ENCODE results near the gene CHRNA3. TPM values are rescaled to one million over a fixed set of nuclear protein-coding genes. Genes with fewer than 3 reads are reported as not detected.
"Not testable (repeated sequence)": the region's sequence is repeated elsewhere in the genome, so short reads cannot be mapped to it uniquely, and the experiment has no call there.

The CHRNA3 gene
- total RNA-seq, 1 donor from 2014 or later, result 0.38 TPM

- no peaks in the 10 kb centered on the region for H3K36me3 Mint-ChIP-seq (ENCODE audit: unreplicated experiment)
- TF ChIP-seq CTCF (IDR thresholded peaks at IDR 0.05), result no peak
- DNase-seq (ENCODE audit: extremely low spot score, unreplicated experiment), result no peak
- H3K4me3 Mint-ChIP-seq (ENCODE audit: unreplicated experiment), result no peak overlapping the region
- no peak overlapping the region for H3K27ac Mint-ChIP-seq (ENCODE audit: unreplicated experiment)
- H3K9me3 Mint-ChIP-seq (ENCODE audit: unreplicated experiment), result no peaks in the 10 kb centered on the region
- peaks cover 10% of the 10 kb centered on the region for H3K4me1 Mint-ChIP-seq (ENCODE audit: unreplicated experiment)
- peaks cover 36% of the 10 kb centered on the region for H3K27me3 Mint-ChIP-seq (ENCODE audit: unreplicated experiment)
These were observed 56.1 kb downstream of the CHRNA3 start for GRCh38 chr15:78564743-78565096.

- no peak for TF ChIP-seq CTCF (IDR thresholded peaks at IDR 0.05)
- no peak overlapping the region for H3K27ac Mint-ChIP-seq (ENCODE audit: unreplicated experiment)
- H3K27me3 Mint-ChIP-seq (ENCODE audit: unreplicated experiment), result peaks cover 42% of the 10 kb centered on the region
- no peaks in the 10 kb centered on the region for H3K9me3 Mint-ChIP-seq (ENCODE audit: unreplicated experiment)
- no peaks in the 10 kb centered on the region for H3K36me3 Mint-ChIP-seq (ENCODE audit: unreplicated experiment)
- H3K4me3 Mint-ChIP-seq (ENCODE audit: unreplicated experiment), result no peak overlapping the region
- no peak for DNase-seq (ENCODE audit: extremely low spot score, unreplicated experiment)
- peaks cover 10% of the 10 kb centered on the region for H3K4me1 Mint-ChIP-seq (ENCODE audit: unreplicated experiment)
These were observed 57.7 kb downstream of the CHRNA3 start for GRCh38 chr15:78563092-78563491.

DNA sequence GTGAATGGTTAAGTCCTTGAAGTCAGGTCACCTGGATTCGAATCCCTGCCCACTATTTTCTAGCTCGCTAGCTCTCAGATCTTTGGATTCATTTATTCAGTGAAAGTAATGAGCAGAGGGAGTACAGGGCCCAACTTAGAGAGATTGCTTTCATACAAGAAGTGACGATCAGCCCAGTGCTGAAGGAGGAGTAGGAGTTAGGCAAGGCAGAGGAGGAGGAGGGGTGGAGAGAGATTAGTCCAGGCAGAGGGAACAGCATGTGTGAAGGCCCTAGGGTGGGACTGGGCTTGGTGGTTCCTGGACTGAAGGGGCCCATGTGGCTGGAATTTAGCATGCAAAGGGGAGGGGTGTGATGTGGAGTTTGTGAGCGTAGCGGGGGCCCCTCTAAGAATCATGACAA is 59.3 kb downstream of the CHRNA3 start:
- H3K4me1 Mint-ChIP-seq (ENCODE audit: unreplicated experiment), result peaks cover 8% of the 10 kb centered on the region
- H3K36me3 Mint-ChIP-seq (ENCODE audit: unreplicated experiment), result no peaks in the 10 kb centered on the region
- peaks cover 43% of the 10 kb centered on the region for H3K27me3 Mint-ChIP-seq (ENCODE audit: unreplicated experiment)
- no peaks in the 10 kb centered on the region for H3K9me3 Mint-ChIP-seq (ENCODE audit: unreplicated experiment)
- H3K27ac Mint-ChIP-seq (ENCODE audit: unreplicated experiment), result no peak overlapping the region
- no peak for DNase-seq (ENCODE audit: extremely low spot score, unreplicated experiment)
- H3K4me3 Mint-ChIP-seq (ENCODE audit: unreplicated experiment), result no peak overlapping the region
- no peak for TF ChIP-seq CTCF (IDR thresholded peaks at IDR 0.05)

DNA sequence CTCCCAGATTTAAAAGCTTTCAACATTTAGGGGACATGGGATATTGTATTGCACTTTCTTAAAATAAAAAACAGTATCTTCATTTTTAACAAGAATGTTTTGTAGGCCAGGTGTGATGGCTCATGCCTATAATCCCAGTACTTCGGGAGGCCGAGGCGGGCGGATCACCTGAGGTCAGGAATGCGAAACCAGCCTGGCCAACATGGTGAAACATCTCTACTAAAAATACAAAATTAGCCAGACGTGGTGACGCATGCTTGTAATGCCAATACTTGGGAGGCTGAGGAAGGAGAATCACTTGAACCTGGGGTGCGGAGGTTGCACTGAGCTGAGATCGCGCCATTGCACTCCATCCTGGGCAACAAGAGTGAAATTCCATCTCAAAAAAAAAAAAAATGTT is 60.6 kb downstream of the CHRNA3 start:
- not testable (repeated sequence) for H3K4me3 Mint-ChIP-seq (ENCODE audit: unreplicated experiment); H3K4me1 Mint-ChIP-seq (ENCODE audit: unreplicated experiment); H3K9me3 Mint-ChIP-seq (ENCODE audit: unreplicated experiment); DNase-seq (ENCODE audit: extremely low spot score, unreplicated experiment); H3K27ac Mint-ChIP-seq (ENCODE audit: unreplicated experiment); H3K36me3 Mint-ChIP-seq (ENCODE audit: unreplicated experiment)
- H3K27me3 Mint-ChIP-seq (ENCODE audit: unreplicated experiment), result peaks cover 42% of the 10 kb centered on the region

DNA sequence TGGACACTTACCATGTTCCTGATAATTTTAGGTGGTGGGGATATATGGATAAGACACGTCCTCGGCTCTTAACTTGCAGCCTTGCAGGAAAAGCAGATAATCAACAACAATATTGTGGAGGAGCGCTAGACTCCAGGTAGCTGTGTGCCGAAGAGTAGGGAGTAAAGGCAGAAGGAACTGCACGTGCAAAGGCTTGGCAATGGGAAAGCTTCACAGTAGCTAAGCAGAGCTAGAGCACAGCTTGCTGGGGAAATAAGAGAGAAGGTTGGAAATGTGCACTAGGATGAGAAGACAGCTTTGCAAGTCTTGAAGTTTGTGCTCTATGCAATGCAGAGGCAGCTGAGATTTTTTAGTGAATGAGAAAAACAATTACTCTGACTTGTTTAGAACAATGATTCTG is 68.2 kb downstream of the CHRNA3 start:
- Mint-ChIP-seq H3K9me3 (ENCODE audit: unreplicated experiment) (no peaks in the 10 kb centered on the region), H3K4me1 (ENCODE audit: unreplicated experiment) (no peaks in the 10 kb centered on the region), H3K27ac (ENCODE audit: unreplicated experiment) (no peak overlapping the region), H3K27me3 (ENCODE audit: unreplicated experiment) (peaks cover 14% of the 10 kb centered on the region), H3K4me3 (ENCODE audit: unreplicated experiment) (no peak overlapping the region), H3K36me3 (ENCODE audit: unreplicated experiment) (peaks cover 21% of the 10 kb centered on the region)
- DNase-seq (ENCODE audit: extremely low spot score, unreplicated experiment), result no peak
- TF ChIP-seq CTCF (IDR thresholded peaks at IDR 0.05), result no peak

DNA sequence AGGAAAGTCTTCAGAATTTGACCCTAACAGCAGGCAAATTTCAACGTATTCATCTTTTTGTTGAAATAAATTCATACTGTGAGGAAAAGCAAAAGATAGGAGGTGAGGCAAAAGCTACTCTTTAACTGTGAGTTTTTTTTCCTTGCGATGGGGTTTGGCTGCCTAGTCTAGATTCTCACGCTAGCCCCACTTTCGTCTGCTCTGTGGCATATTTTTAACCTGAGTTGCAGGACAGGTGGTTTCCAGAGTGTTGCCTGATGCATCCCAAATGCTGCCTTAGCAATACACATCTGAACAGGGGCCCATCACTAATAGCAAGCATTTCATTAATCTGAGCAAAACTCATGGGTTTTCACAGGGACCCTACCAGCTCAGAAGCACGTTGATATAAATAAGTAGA is 68.9 kb downstream of the CHRNA3 start:
- Mint-ChIP-seq H3K36me3 (ENCODE audit: unreplicated experiment) (peaks cover 27% of the 10 kb centered on the region), H3K27me3 (ENCODE audit: unreplicated experiment) (peaks cover 11% of the 10 kb centered on the region), H3K27ac (ENCODE audit: unreplicated experiment) (no peak overlapping the region), H3K4me1 (ENCODE audit: unreplicated experiment) (no peaks in the 10 kb centered on the region), H3K4me3 (ENCODE audit: unreplicated experiment) (no peak overlapping the region), H3K9me3 (ENCODE audit: unreplicated experiment) (no peaks in the 10 kb centered on the region)
- DNase-seq (ENCODE audit: extremely low spot score, unreplicated experiment), result no peak
- TF ChIP-seq CTCF (IDR thresholded peaks at IDR 0.05), result no peak
